ENCODE measurements around the gene SLIT1.
A peak's percentile ranks its signal among the peaks of the same experiment; 100 is the strongest.

SLIT1 gene

GRCh38 chr10:96998329-96998888 lies 187.3 kb downstream of the SLIT1 start:
- Histone ChIP-seq H2AFZ (ENCODE audit: low read length) (no peak overlapping the region), H3K36me3 (replicated peaks in 1 of 2; ENCODE audit: control insufficient read depth in 2 of 2, insufficient read depth in 2 of 2, low read length in 2 of 2) (no peaks in the 10 kb centered on the region), H3K9me3 (replicated peaks in 1 of 2; ENCODE audit: control insufficient read depth in 2 of 2, insufficient read depth in 1 of 2, low read depth in 1 of 2, low read length in 2 of 2) (no peaks in the 10 kb centered on the region), H3K27me3 (ENCODE audit: control insufficient read depth in 3 of 3, insufficient read depth in 3 of 3, low read depth in 1 of 3, low read length in 3 of 3) (no peaks in the 10 kb centered on the region), H2AK5ac (ENCODE audit: low read depth, low read length) (no peak overlapping the region), H3K23ac (ENCODE audit: low read depth, low read length, poor library complexity) (peak overlapping the region; percentile 10), H2BK120ac (ENCODE audit: low read depth, low read length) (no peak overlapping the region), H4K8ac (ENCODE audit: low read depth, low read length) (no peak overlapping the region), H3K9ac (ENCODE audit: low read depth, low read length, poor library complexity) (no peak overlapping the region), H3K4me3 (ENCODE audit: low read length in 2 of 2) (no peak overlapping the region), H4K91ac (ENCODE audit: low read depth, low read length, poor library complexity) (no peak overlapping the region), H3K79me1 (ENCODE audit: low read depth, low read length) (no peaks in the 10 kb centered on the region), H2BK15ac (ENCODE audit: low read length) (no peak overlapping the region), H3K4ac (ENCODE audit: low read length) (no peak overlapping the region), H2BK12ac (ENCODE audit: low read length) (no peak overlapping the region), H2BK5ac (ENCODE audit: low read length) (peak overlapping the region; percentile 21), H3K14ac (ENCODE audit: low read length) (no peak overlapping the region), H3K4me2 (ENCODE audit: insufficient read depth, low read length, poor library complexity, severe bottlenecking) (no peak overlapping the region), H3K27ac (replicated peaks; ENCODE audit: low read length) (no peak overlapping the region), H3K4me1 (ENCODE audit: control insufficient read depth in 2 of 2, insufficient read depth in 1 of 2, low read depth in 1 of 2, low read length in 2 of 2) (no peaks in the 10 kb centered on the region), H3K18ac (ENCODE audit: low read length) (peak overlapping the region; percentile 6)
- WGBS, 2 donors (ENCODE audit: extremely low coverage in 2 of 2, insufficient read length in 2 of 2, insufficient replicate concordance in 1 of 2): no CpG with 5 or more reads among the region's 14 CpGs
- DNase-seq (ENCODE audit: low spot score): no peak

GRCh38 chr10:96996275-96996965 lies 189.3 kb downstream of the SLIT1 start:
- no peak overlapping the region for H2BK15ac ChIP-seq (ENCODE audit: low read length)
- no peak overlapping the region for H3K9ac ChIP-seq (ENCODE audit: low read depth, low read length, poor library complexity)
- no peak overlapping the region for H3K27ac ChIP-seq (replicated peaks; ENCODE audit: low read length)
- H3K36me3 ChIP-seq (replicated peaks in 1 of 2; ENCODE audit: control insufficient read depth in 2 of 2, insufficient read depth in 2 of 2, low read length in 2 of 2): no peaks in the 10 kb centered on the region
- no peaks in the 10 kb centered on the region for H3K27me3 ChIP-seq (ENCODE audit: control insufficient read depth in 3 of 3, insufficient read depth in 3 of 3, low read depth in 1 of 3, low read length in 3 of 3)
- H3K4me2 ChIP-seq (ENCODE audit: insufficient read depth, low read length, poor library complexity, severe bottlenecking): no peak overlapping the region
- H3K4me1 ChIP-seq (ENCODE audit: control insufficient read depth in 2 of 2, insufficient read depth in 1 of 2, low read depth in 1 of 2, low read length in 2 of 2): peaks cover 0 to 1% of the 10 kb centered on the region in 2 donors
- no CpG with 5 or more reads among the region's 6 CpGs for WGBS, 2 donors (ENCODE audit: extremely low coverage in 2 of 2, insufficient read length in 2 of 2, insufficient replicate concordance in 1 of 2)
- no peak overlapping the region for H2AFZ ChIP-seq (ENCODE audit: low read length)
- H3K14ac ChIP-seq (ENCODE audit: low read length): no peak overlapping the region
- H4K91ac ChIP-seq (ENCODE audit: low read depth, low read length, poor library complexity): no peak overlapping the region
- H3K23ac ChIP-seq (ENCODE audit: low read depth, low read length, poor library complexity): no peak overlapping the region
- no peak overlapping the region for H4K8ac ChIP-seq (ENCODE audit: low read depth, low read length)
- H2BK120ac ChIP-seq (ENCODE audit: low read depth, low read length): no peak overlapping the region
- H3K4ac ChIP-seq (ENCODE audit: low read length): no peak overlapping the region
- H2AK5ac ChIP-seq (ENCODE audit: low read depth, low read length): no peak overlapping the region
- no peak overlapping the region for H2BK12ac ChIP-seq (ENCODE audit: low read length)
- H3K4me3 ChIP-seq (ENCODE audit: low read length in 2 of 2): no peak overlapping the region
- H2BK5ac ChIP-seq (ENCODE audit: low read length): no peak overlapping the region
- no peaks in the 10 kb centered on the region for H3K79me1 ChIP-seq (ENCODE audit: low read depth, low read length)
- H3K18ac ChIP-seq (ENCODE audit: low read length): no peak overlapping the region
- no peaks in the 10 kb centered on the region for H3K9me3 ChIP-seq (replicated peaks in 1 of 2; ENCODE audit: control insufficient read depth in 2 of 2, insufficient read depth in 1 of 2, low read depth in 1 of 2, low read length in 2 of 2)
- no peak for DNase-seq (ENCODE audit: low spot score)

GRCh38 chr10:96995851-96996250 lies 189.9 kb downstream of the SLIT1 start:
- Histone ChIP-seq H3K14ac (ENCODE audit: low read length) (no peak overlapping the region), H2BK15ac (ENCODE audit: low read length) (no peak overlapping the region), H3K9ac (ENCODE audit: low read depth, low read length, poor library complexity) (no peak overlapping the region), H3K36me3 (replicated peaks in 1 of 2; ENCODE audit: control insufficient read depth in 2 of 2, insufficient read depth in 2 of 2, low read length in 2 of 2) (no peaks in the 10 kb centered on the region), H3K18ac (ENCODE audit: low read length) (no peak overlapping the region), H3K4me1 (ENCODE audit: control insufficient read depth in 2 of 2, insufficient read depth in 1 of 2, low read depth in 1 of 2, low read length in 2 of 2) (peaks cover 0 to 1% of the 10 kb centered on the region in 2 donors), H2AFZ (ENCODE audit: low read length) (no peak overlapping the region), H3K79me1 (ENCODE audit: low read depth, low read length) (no peaks in the 10 kb centered on the region), H3K23ac (ENCODE audit: low read depth, low read length, poor library complexity) (no peak overlapping the region), H3K27ac (replicated peaks; ENCODE audit: low read length) (no peak overlapping the region), H3K27me3 (ENCODE audit: control insufficient read depth in 3 of 3, insufficient read depth in 3 of 3, low read depth in 1 of 3, low read length in 3 of 3) (no peaks in the 10 kb centered on the region), H3K4me2 (ENCODE audit: insufficient read depth, low read length, poor library complexity, severe bottlenecking) (no peak overlapping the region), H2AK5ac (ENCODE audit: low read depth, low read length) (no peak overlapping the region), H2BK12ac (ENCODE audit: low read length) (no peak overlapping the region), H3K4me3 (ENCODE audit: low read length in 2 of 2) (no peak overlapping the region), H4K8ac (ENCODE audit: low read depth, low read length) (no peak overlapping the region), H3K4ac (ENCODE audit: low read length) (no peak overlapping the region), H2BK5ac (ENCODE audit: low read length) (no peak overlapping the region), H4K91ac (ENCODE audit: low read depth, low read length, poor library complexity) (no peak overlapping the region), H2BK120ac (ENCODE audit: low read depth, low read length) (no peak overlapping the region), H3K9me3 (replicated peaks in 1 of 2; ENCODE audit: control insufficient read depth in 2 of 2, insufficient read depth in 1 of 2, low read depth in 1 of 2, low read length in 2 of 2) (no peaks in the 10 kb centered on the region)
- WGBS, 2 donors (ENCODE audit: extremely low coverage in 2 of 2, insufficient read length in 2 of 2, insufficient replicate concordance in 1 of 2): no CpG with 5 or more reads among the region's 4 CpGs
- no peak for DNase-seq (ENCODE audit: low spot score)

GRCh38 chr10:96992721-96993120 lies 193.0 kb downstream of the SLIT1 start:
- no peak overlapping the region for H4K8ac ChIP-seq (ENCODE audit: low read depth, low read length)
- no peaks in the 10 kb centered on the region for H3K79me1 ChIP-seq (ENCODE audit: low read depth, low read length)
- no peak overlapping the region for H3K4me3 ChIP-seq (ENCODE audit: low read length in 2 of 2)
- H3K23ac ChIP-seq (ENCODE audit: low read depth, low read length, poor library complexity): no peak overlapping the region
- no peak overlapping the region for H3K18ac ChIP-seq (ENCODE audit: low read length)
- no peak overlapping the region for H2BK12ac ChIP-seq (ENCODE audit: low read length)
- H4K91ac ChIP-seq (ENCODE audit: low read depth, low read length, poor library complexity): no peak overlapping the region
- peaks cover 0 to 3% of the 10 kb centered on the region in 2 donors for H3K4me1 ChIP-seq (ENCODE audit: control insufficient read depth in 2 of 2, insufficient read depth in 1 of 2, low read depth in 1 of 2, low read length in 2 of 2)
- H3K27ac ChIP-seq (replicated peaks; ENCODE audit: low read length): no peak overlapping the region
- H3K27me3 ChIP-seq (ENCODE audit: control insufficient read depth in 3 of 3, insufficient read depth in 3 of 3, low read depth in 1 of 3, low read length in 3 of 3): no peaks in the 10 kb centered on the region
- H2AK5ac ChIP-seq (ENCODE audit: low read depth, low read length): no peak overlapping the region
- H2BK120ac ChIP-seq (ENCODE audit: low read depth, low read length): no peak overlapping the region
- H3K14ac ChIP-seq (ENCODE audit: low read length): no peak overlapping the region
- no peak overlapping the region for H3K4ac ChIP-seq (ENCODE audit: low read length)
- no peak for DNase-seq (ENCODE audit: low spot score)
- H2AFZ ChIP-seq (ENCODE audit: low read length): no peak overlapping the region
- no peak overlapping the region for H3K4me2 ChIP-seq (ENCODE audit: insufficient read depth, low read length, poor library complexity, severe bottlenecking)
- no peak overlapping the region for H3K9ac ChIP-seq (ENCODE audit: low read depth, low read length, poor library complexity)
- no peak overlapping the region for H2BK5ac ChIP-seq (ENCODE audit: low read length)
- H2BK15ac ChIP-seq (ENCODE audit: low read length): no peak overlapping the region
- H3K36me3 ChIP-seq (replicated peaks in 1 of 2; ENCODE audit: control insufficient read depth in 2 of 2, insufficient read depth in 2 of 2, low read length in 2 of 2): peaks cover 0 to 7% of the 10 kb centered on the region in 2 donors
- H3K9me3 ChIP-seq (replicated peaks in 1 of 2; ENCODE audit: control insufficient read depth in 2 of 2, insufficient read depth in 1 of 2, low read depth in 1 of 2, low read length in 2 of 2): no peaks in the 10 kb centered on the region
- no CpG with 5 or more reads among the region's 1 CpG for WGBS, 2 donors (ENCODE audit: extremely low coverage in 2 of 2, insufficient read length in 2 of 2, insufficient replicate concordance in 1 of 2)
